T-helper 2 cell (primary cell): ENCODE measurements around the gene PLCH1.
A peak's percentile ranks its signal among the peaks of the same experiment; 100 is the strongest.

Experiments used
- DNase-seq, 5 experiments: peaks; one replicate each; pipeline versions ENCODE4 v3.0.0 to v3.0.0-alpha.2; 2012 to 2022

PLCH1 gene

GRCh38 chr3:155370198-155370597 is 374.7 kb downstream of the PLCH1 start:
- no peak for DNase-seq

GRCh38 chr3:155369735-155370134 is 375.1 kb downstream of the PLCH1 start:
- no peak for DNase-seq

GRCh38 chr3:155369244-155369643 is 375.6 kb downstream of the PLCH1 start:
- no peak for DNase-seq

GRCh38 chr3:155368786-155369185 is 376.1 kb downstream of the PLCH1 start:
- no peak for DNase-seq

GRCh38 chr3:155367506-155367905 is 377.4 kb downstream of the PLCH1 start:
- no peak for DNase-seq

GRCh38 chr3:155365178-155365783 is 379.6 kb downstream of the PLCH1 start:
- DNase-seq: no peak

GRCh38 chr3:155364492-155364891 is 380.4 kb downstream of the PLCH1 start:
- DNase-seq: no peak

- DNase-seq: no peak
Measured at GRCh38 chr3:155363690-155364070, 381.2 kb downstream of the PLCH1 start.

- DNase-seq: no peak
Measured at GRCh38 chr3:155362808-155363689, 381.8 kb downstream of the PLCH1 start.

GRCh38 chr3:155360281-155360680 is 384.6 kb downstream of the PLCH1 start:
- DNase-seq: no peak

GRCh38 chr3:155356594-155357370 is 388.1 kb downstream of the PLCH1 start:
- peak in 1 of 5 experiments; percentile 3 for DNase-seq

- DNase-seq: no peak
Measured at GRCh38 chr3:155354658-155355057, 390.2 kb downstream of the PLCH1 start.

GRCh38 chr3:155352900-155353490 is 391.9 kb downstream of the PLCH1 start:
- DNase-seq: peak in 1 of 5 experiments; percentile 22

GRCh38 chr3:155350571-155350970 is 394.3 kb downstream of the PLCH1 start:
- no peak for DNase-seq

GRCh38 chr3:155347901-155348300 is 397.0 kb downstream of the PLCH1 start:
- DNase-seq: no peak

GRCh38 chr3:155342344-155342743 is 402.5 kb downstream of the PLCH1 start:
- DNase-seq: no peak

- DNase-seq: no peak
Measured at GRCh38 chr3:155339052-155339451, 405.8 kb downstream of the PLCH1 start.

- no peak for DNase-seq
Measured at GRCh38 chr3:155335724-155336354, 409.0 kb downstream of the PLCH1 start.

- peak in 1 of 5 experiments; percentile 73 for DNase-seq
Measured at GRCh38 chr3:155334914-155335723, 409.8 kb downstream of the PLCH1 start.

- no peak for DNase-seq
Measured at GRCh38 chr3:155334215-155334913, 410.5 kb downstream of the PLCH1 start.

- no peak for DNase-seq
Measured at GRCh38 chr3:155332716-155333115, 412.2 kb downstream of the PLCH1 start.
